CD4-positive, alpha-beta T cell treated with Interleukin-12 subunit alpha and Interleukin-12 subunit beta, for 1 hour (primary cell): ENCODE results near the gene NLGN1.

Experiments
- DNase-seq: peaks from one replicate; pipeline ENCODE4 v3.0.0-alpha.2; 2020

Gene NLGN1

DNA sequence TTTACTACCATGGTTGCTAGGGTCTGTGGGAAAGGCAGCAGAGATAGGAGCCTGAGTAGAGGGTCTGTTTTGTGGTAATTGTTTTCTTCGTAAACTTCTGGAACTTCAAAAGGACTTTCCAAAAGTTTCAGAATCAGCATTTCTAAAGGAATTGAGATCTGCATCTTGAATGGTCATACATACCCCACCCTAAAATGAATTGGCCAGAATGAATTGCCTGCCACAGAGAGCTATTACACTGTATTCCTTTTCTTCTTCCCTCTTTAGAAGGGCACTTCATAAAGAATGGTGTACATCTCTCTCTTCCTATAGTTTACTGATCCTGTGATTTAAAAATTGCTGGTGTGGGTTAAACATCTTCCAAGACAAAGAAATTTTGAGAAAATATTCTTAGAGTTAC, 525.7 kb downstream of the NLGN1 start:
- DNase-seq: no peak

DNA sequence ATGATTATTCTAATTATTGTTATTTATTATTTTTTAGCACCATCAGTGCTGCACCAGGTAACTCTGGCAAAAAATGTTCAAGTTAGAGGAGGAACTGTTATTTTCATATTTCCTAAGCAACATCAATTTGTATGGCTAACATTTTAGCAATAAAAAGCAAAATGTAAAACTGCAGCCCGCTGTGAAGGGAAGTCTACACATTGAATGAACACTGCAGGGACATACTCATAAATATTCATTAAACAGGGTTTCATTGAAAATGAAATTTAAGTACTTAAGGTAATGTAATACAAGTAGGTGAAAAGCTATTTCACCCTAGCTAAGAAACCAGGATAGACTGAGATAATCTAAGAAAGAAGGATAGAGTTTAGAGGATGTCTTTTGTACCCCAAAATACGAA, 532.7 kb downstream of the NLGN1 start:
- DNase-seq: no peak

DNA sequence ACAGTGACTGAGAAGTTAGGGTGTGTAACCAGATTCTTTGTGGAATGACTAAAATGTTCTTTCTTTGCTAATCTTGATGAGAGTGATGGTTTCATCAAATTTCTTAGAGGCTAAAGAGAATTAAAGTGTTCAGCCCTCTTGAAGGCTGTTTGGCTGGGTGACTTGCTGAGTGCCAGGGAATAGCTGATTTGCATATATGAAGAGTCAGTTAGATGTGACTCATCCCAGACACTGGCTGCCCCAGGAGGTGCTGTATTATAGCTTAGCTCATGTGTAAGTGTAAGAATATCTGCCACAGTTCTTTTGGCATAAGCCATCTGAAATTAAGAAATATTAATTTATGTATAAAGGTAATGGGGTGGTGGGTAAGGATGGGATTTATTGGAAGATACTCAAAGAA, 535.1 kb downstream of the NLGN1 start:
- DNase-seq: no peak

DNA sequence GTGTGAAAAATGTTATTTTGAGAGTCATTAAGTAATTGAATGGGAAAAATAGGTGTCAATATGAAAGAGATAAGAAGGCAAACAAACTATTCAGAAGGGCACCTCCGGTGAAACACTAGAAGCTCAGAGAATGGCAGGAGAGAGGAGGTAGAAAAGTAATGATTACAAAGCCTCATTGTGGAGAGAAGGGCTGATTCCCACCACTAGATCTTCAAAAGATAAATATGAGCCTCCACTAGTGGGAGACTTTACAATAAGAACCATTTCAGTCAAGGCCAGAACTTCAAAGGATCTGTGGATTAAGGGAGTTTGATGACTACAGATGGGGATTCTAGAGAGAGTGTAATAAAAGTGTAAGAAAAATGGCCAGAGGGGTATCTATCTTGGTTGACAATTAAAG, 535.6 kb downstream of the NLGN1 start:
- DNase-seq: no peak

DNA sequence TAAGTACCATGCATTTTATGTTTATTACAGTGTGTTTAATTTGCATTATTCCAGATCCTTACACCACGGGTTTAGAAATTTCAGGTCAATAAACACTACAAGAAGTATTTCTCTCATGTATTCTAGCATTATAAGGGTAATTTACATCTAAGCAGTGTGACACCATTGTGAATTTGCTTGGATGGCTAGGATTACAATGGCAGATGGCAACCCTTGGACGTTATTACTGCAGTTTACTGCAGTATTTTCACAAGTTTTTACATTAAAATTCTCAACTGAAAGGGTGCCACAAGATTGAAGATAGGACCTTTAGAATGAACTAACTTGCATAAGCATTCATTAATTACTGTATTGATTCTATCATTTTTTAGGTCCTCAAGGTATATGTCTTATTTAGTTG, 538.8 kb downstream of the NLGN1 start:
- DNase-seq: no peak

DNA sequence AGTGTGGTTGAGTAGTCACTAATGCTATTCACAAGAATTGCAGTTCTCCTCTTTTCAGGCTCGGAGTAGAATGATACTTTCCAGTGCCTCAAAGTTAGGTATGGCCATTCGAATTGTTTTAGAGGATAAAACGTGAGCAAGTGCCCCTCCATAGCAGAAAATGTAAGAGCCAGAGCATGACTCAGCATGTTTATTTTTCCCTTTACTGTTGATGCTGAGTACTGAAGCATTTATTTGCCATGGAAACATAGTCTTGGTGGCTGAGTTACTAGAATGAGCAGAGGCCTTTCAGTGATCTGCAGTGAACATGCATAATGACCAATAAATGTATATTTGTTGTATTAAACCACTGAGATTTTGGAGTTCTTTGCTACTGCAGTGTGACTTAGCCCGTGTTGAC, 540.6 kb downstream of the NLGN1 start:
- DNase-seq: no peak

DNA sequence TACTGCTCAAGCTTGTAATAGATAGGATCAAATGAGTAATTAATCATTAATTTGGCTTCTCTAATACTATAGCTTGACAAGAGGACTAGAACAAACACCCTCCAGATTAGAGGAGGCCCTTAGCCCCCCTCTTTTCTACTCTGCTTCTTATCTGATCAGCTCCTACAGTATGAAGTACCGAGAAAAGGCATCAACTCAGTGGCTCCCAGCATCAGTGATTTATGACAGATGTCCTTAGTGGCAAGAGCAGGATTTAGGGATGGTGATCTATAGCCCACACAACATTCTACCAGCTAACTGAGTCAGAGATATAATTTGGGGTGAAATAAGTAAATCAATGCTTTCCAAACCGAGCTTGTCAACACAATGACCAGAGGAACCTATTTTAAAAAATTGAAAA, 541.1 kb downstream of the NLGN1 start:
- no peak for DNase-seq

DNA sequence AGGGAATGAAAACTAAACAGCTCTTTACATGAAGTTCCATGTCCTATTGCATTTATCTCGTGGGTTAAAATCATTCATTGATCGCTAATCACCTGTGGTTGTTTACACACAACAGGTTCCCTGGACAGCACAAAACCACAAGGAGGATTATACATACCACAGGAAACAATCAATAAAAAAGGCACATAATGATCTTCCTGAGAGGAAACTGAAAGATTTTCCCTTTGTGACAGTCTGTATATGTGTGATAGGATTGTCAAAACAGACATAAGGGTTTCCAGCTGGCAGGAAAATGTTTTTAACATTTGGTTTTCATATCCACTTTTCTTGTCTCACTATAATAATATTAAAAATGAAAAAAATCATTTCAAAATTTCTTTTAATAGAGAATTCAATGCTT, 541.8 kb downstream of the NLGN1 start:
- DNase-seq: no peak

DNA sequence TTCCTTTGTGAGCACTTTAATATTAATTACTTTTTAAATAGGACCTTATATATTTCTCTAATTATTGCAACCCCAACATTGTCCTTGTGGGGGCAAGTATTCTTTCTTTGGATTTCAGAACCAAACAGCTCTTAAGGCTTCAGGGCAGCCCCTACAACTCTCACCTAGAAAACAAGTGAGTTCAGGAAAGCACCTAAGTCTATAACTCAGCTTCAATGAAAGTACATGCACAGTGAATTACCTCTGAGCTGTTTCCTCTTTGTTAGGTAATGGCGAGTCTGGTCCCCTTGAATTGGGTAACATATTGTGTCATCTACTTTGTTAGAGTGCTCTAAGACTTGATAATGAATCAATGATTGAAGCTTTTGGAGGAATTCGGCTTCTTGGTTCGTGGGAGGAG, 545.7 kb downstream of the NLGN1 start:
- DNase-seq: no peak

DNA sequence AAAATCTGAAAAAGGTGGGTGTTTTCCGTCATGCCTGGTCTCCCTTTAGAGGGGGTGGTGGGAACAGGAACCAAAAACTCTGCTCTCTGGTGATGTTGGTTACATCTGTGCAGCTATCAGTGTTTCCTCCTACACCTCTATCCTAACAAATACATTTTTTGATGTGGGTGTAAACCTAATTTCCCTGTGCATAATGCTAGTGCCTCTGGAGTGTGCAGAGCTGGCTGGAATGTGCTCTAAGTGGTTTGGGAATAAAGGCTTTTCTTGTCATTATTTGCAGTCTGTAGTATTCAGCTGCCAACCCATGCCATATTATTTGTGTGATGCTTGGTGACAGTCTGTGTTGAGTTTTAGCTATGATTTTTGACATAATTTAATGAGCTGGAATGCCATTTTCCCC, 547.6 kb downstream of the NLGN1 start:
- no peak for DNase-seq

DNA sequence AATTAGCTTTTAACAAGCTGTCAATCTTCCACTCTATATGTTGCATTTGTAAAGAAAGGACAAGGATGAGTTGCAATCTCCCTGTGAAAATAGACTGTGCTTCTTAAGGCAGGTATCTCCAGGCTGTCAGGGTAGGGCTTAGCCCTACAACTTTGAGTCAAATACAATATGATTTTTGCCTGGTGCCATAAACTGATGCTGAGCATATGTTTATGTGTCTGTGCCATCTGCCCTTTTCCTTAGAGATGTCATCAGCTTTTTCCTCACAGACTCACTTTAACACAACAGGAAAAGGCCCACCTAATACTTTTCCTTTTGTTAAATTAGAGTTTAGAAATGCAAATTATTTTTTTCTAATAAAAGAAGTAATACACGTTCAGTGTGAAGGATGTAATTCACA, 548.3 kb downstream of the NLGN1 start:
- DNase-seq: no peak

DNA sequence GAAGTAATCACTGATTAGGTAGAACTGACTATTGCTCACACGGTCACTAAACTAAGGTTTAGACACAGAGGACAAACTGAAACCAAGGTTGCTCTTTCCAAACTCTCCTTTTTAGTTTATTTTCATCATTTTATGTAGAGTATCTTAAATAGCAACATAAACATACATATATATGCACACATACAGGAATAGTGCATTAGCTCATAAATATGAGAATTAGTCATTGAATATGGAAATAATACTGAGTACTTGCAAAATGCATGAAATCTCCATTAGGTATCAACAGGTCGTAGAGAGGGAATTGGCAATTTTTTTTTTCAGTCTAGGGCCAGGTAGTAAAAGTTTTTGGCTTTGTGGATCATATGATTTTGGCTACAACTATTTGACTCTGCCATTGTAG, 557.1 kb downstream of the NLGN1 start:
- no peak for DNase-seq

DNA sequence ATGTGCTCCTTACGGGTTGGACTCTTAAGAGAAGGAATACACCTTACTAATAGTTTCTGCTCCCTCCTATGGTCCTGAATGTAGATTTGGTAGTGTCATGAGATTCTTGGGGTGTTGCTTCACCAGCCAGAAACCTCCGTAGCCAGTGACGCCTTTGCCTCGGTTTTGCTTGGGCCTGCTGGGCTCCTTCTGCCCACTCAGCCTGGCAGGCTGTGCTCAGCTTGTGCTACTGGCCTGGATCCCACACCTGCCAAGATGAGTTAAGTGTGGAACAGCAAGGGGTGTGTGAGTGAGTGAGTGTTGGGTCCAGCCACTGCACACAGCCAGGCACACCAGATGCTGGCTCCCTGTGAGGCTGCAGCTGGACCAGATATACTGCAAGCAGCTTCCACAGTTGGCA, 560.1 kb downstream of the NLGN1 start:
- no peak for DNase-seq

DNA sequence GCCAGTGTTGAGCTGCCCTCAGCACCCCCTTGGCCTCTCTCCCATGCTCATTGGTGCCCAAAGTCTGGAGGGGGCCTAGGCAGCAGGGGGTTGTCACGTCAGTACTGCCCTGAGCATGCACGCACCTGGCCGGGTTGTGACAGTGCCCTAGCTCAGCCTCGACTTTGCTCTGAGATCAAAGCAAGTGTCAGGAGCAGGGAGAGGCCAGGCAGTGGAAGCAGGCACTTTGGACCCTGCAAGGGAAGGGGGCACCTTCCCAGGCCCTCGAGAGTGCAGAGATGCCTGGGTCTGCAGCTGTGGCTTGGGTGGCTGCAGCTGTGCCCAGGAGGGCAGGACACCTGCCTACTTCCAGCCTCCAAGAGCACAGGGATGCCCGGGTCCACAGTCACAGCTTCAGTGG, 561.3 kb downstream of the NLGN1 start:
- DNase-seq: no peak

DNA sequence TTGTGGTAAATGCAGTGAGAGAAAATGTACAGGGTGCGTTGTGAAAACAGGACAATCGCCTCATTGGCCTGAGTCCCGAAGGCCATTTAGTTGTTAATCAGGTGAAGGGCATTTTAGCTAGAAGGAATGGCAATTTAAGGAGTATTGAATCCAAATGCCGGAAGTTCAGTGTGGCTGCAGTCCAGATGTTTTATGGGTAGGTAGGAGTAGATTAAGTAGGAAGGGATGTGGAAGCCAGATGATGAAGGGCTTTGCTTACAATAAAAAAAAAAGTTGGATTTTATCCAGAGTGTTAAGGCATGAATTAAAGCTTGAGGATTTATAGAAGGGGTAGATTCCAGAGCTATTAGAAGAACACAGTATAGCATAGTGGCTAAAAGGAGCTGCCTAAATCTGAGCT, 572.7 kb downstream of the NLGN1 start:
- no peak for DNase-seq

DNA sequence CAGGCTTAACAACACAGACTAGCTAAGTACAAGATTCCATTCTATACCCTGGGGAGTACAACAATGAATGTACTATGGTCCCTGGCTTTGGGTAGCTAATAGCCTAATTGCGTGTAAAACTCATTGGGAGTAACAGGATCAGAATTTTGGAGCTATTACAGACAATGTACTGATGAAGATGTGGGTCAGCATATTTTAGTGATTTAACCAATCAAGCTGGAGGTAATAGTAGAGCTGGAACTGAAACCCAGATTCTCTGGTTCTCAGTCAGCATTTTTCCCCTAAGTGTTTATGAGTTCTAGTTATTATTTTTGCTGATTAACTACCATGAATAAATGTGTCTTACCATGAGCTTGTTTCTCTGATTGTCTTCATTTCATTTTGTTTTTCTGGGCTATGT, 578.7 kb downstream of the NLGN1 start:
- no peak for DNase-seq

DNA sequence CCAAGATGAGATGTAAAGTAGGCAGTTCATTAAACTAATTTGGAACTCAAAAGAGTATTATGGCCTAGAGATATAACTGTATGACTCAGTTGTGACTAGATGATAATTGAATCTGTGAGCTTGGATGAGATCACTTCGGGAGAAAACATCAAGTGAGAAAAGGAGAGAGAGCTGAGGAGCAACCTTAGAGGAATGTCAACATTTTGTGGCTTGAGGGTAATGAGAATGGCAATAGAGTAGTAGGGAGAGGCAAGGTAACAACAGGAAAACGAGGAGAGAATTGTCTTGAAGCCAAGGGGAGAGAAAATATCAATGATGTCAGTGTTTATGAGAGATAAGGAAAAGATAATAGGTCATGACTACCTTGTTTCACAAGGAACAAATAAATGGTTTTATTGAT, 580.2 kb downstream of the NLGN1 start:
- no peak for DNase-seq

DNA sequence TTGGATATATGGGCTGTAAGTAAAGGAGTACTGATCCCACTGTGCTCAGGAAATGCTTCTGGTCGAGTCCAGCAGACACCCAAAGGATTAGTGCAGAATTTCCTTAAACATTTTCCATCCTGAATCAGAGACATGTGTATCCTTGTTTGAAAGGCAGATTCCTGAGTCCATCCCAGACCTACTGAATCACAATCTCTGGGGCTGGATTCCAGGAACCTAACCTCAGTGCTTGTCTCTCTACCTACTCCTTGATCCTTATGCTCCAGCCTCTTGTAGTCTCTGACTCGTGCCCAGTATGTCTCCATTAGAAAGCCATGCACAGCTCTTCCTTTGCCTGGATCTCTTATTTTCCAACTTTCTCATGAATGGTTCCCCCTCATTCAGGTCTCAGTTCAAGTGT, 585.8 kb downstream of the NLGN1 start:
- DNase-seq: no peak

DNA sequence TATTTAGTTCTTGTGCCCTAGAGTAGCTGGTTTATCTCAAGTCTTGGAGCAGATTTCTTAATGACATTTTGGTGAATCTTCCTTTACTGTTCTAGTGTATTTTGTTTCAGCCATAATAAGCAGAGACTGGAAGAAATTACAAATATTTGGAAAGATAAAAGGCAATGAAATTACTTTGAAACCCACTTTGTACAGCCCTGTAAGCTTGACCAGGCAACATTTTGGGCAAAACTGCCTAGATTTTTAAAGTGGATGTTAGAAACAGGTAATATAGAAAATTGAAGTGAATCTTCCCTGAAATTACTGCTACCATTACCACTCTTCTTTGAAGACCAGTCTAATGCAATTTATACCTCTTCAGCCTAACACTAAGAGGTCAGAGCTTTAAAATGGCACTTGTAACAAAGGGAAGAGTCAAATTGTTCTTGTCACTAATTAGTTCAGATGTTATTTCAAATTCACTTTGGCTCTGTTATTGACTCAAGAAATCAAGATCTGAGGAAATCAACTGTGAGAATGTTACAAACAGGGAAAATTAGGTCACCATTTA, 589.4 kb downstream of the NLGN1 start:
- no peak for DNase-seq

DNA sequence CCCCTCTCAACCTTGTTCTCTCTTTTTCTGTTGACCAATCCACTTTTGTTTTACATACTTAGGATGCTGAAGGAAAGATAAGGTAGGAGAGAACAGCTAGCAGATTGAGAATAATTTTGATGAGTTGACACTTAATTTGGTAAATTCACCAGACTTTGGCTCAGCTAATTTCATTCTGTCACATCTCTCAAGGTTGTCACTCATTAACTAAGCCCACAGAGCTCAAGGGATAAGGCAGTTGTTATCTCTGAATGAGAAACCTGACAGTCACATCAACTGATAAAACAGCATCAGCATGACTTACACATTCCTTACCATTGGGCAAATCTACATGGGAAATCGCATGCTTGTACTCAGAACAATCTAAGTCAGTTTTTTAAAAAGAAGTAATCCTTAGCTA, 591.4 kb downstream of the NLGN1 start:
- DNase-seq: no peak

DNA sequence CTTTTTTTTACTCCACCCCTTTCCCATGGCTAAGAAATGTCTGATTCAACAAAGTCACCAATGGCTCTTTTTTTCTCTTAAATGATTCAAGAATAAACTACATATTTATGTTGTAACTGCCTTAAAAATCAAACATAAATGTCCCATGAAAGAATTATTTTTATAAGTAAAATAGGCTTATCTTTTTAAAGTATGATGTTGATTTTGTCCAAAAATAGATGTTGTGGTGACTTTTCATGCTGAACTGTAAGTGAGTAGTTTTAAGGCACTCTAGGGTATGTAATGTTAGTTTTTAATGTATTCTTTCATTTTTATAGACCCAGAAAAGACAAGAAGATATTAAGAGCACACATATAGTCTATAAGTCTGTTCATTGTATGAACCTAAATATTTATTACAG, 594.9 kb downstream of the NLGN1 start:
- DNase-seq: no peak

DNA sequence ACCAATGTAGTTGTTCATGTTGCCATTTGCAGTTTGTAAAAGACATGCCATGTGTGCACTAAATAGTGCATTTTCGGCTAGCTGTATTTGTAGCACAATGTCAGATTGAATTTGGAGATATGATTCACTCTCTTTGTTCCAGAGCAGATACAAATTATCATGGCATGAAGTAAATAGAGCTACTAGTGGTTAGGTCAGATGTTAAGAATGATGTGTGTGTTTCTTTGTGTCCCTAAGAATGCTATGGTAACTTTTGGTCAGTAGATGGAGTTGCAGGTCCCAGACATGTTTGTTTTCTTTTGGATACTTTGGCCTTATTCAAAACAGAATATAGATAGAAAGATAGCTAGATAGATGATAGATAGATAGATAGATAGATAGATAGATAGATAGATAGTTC, 595.8 kb downstream of the NLGN1 start:
- DNase-seq: no peak

DNA sequence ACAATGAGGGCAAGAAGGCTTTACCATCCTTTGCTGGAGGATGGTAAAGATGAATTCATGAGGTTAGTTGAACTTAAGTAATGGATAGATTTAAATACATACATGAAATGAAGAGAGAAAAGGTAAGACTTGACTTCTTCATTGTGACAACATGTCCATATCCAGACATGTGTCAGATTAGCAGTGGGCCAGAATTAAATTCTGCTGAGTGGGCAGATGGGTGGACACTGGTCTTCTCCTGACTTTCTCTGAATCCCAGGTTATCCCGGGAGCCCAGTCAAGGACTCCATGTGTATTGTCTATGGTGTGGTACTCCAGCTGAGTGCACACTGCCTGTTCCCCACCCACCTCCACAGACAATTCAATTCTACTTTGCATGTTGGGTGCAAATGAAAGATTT, 603.1 kb downstream of the NLGN1 start:
- no peak for DNase-seq

DNA sequence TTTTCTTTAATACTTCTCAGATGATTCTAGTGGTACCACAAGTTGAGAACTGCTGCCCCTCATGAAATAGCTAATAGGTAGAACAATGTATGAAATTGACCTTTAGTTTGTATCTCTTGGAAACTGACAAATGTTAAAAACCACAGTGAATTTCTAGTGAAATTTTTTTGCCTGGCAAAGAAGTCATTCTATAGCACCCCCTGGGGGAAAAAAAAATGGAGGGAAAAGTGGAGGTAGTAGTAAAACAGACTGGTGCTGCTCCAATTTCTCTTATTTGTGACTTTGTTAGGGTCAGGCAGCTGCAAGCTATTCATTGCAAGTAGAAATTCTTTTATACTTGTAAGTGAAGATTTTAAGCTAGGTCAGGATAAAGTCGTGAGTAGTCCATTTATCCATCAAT, 605.0 kb downstream of the NLGN1 start:
- no peak for DNase-seq

DNA sequence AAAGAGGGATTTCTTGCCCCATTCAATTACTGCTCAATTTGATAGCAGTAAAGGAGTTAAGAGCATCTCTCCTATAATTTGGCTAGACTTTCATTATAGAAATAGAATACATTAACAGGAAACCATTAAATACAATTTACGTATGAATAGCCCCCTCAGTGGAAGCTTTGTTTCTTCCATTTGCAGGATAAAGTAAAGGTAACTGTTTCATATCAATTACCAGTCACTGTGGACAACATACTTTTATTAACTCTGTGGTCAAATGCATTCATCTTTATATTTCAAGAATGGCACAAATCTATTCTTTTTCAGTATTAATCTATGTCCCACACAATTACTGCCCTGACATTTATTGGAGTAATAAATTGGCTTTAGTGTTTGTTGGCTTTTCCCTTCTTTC, 613.4 kb downstream of the NLGN1 start:
- no peak for DNase-seq

DNA sequence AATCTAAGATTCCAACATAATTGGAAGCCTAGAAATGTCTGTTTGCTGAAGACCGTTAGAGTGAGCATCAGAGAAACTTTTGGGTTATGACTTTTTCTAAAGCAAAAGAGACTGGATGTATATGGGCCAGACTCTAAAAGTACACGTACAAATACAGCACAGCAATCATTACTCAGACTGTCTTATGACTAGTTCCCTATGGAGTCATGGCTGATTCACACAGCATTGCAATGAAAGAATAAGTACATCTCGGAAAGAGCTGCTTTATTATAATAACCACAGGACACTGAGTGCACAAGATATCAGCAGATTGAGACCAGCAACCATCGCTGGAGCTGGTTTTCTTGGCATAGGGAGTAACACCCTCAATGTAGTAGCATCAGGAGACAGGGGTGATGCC, 618.6 kb downstream of the NLGN1 start:
- no peak for DNase-seq
